ENCODE results near the gene STK17B. TPM values are rescaled to one million over a fixed set of nuclear protein-coding genes. Genes with fewer than 3 reads are reported as not detected.

STK17B gene
- total and polyA plus RNA-seq, 2 of the 8 experiments (the other 6 are each of a cell fraction or from before 2014, with no cell fraction given), result 1.8 to 10.5 TPM

DNA sequence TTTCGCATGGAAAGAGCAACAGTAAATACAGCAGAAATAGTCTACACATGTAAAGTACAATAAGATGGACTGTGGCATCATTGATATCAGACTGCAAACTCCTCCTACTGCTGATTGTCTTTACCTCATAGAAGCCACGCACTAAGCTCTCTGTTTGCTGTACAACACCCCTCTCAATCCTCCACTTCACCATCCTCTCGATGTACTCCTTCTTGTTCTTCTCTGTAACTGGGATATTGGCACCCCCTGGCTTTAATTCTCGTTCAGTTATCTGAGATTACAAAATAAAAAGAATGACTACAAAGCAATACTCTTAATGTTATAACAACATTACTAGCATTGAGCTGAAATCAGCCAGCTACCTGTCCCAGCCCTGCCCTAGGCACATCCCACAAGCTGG, 49.3 kb upstream of the STK17B start (continued):
- TF ChIP-seq SUZ12 (IDR thresholded peaks at IDR 0.05; ENCODE audit: low read length) (no peak), CTBP2 (IDR thresholded peaks at IDR 0.05; ENCODE audit: borderline replicate concordance, insufficient read depth, insufficient read length, low read length) (no peak), ASH2L (IDR thresholded peaks at IDR 0.05; ENCODE audit: low read length) (no peak)
- TF ChIP-seq, protein P1, sequence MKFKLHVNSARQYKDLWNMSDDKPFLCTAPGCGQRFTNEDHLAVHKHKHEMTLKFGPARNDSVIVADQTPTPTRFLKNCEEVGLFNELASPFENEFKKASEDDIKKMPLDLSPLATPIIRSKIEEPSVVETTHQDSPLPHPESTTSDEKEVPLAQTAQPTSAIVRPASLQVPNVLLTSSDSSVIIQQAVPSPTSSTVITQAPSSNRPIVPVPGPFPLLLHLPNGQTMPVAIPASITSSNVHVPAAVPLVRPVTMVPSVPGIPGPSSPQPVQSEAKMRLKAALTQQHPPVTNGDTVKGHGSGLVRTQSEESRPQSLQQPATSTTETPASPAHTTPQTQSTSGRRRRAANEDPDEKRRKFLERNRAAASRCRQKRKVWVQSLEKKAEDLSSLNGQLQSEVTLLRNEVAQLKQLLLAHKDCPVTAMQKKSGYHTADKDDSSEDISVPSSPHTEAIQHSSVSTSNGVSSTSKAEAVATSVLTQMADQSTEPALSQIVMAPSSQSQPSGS (IDR thresholded peaks at IDR 0.05; ENCODE audit: low read length), result no peak
- TF ChIP-seq, protein P2, sequence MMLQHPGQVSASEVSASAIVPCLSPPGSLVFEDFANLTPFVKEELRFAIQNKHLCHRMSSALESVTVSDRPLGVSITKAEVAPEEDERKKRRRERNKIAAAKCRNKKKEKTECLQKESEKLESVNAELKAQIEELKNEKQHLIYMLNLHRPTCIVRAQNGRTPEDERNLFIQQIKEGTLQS (IDR thresholded peaks at IDR 0.05; ENCODE audit: insufficient read depth, low read depth, low read length), result no peak

All from H1 (cell line).